Esophagus muscularis mucosa (tissue), 4 donors: ENCODE results near the gene BTBD9. TPM values are rescaled to one million over a fixed set of nuclear protein-coding genes. Genes with fewer than 3 reads are reported as not detected.

Experiments
- DNase-seq: peaks from one replicate; pipeline ENCODE4 v3.0.0-alpha.2; 2017; ENCODE audit errors: extremely low spot score
- H3K27ac ChIP-seq, 4 donors: fragments of 200-600 bp; sonication (generic); replicated peaks in 1 of 4; 1 replicate in 3 of 4; 2 replicates in 1 of 4; pipeline ENCODE4 v1.5.1; 2016 to 2019; ENCODE audit warnings: mild to moderate bottlenecking in 1 of 4
- H3K27me3 ChIP-seq, 4 donors: fragments of 200-600 bp; sonication (generic); one replicate each; pipeline versions ENCODE4 v1.5.1 to v1.6.0; 2016 to 2019
- H3K36me3 ChIP-seq, 4 donors: fragments of 200-600 bp; sonication (generic); one replicate each; pipeline ENCODE4 v1.5.1; 2016 to 2019
- H3K4me1 ChIP-seq, 4 donors: fragments of 200-600 bp; sonication (generic); one replicate each; pipeline ENCODE4 v1.5.1; 2016 to 2019
- H3K4me3 ChIP-seq, 4 donors: fragments of 200-600 bp; sonication (generic); 1 replicate in 2 of 4; 2 replicates in 2 of 4; pipeline ENCODE4 v1.5.1; 2016 to 2019; ENCODE audit warnings: mild to moderate bottlenecking in 4 of 4, moderate library complexity in 1 of 4
- H3K9me3 ChIP-seq, 4 donors: fragments of 200-600 bp; sonication (generic); 1 replicate in 3 of 4; 2 replicates in 1 of 4; pipeline ENCODE4 v1.5.1; 2016 to 2019
- CTCF ChIP-seq, 3 experiments: fragments of 200-600 bp in 2 of 3; fragments of 450-650 bp in 1 of 3; sonication (generic) in 2 of 3; IDR thresholded peaks; one replicate each; pipeline ENCODE4 v1.5.1; 2017 to 2019; ENCODE audit warnings: antibody characterized with exemption in 3 of 3, mild to moderate bottlenecking in 2 of 3, moderate library complexity in 1 of 3
- EP300 ChIP-seq: sonication (generic); formaldehyde crosslinking; IDR thresholded peaks from one replicate; pipeline ENCODE4 v1.6.1; 2017; ENCODE audit warnings: antibody characterized with exemption
- POLR2A ChIP-seq: fragments of 450-650 bp; IDR thresholded peaks from one replicate; pipeline ENCODE4 v1.6.1; 2017; ENCODE audit warnings: antibody characterized with exemption, moderate library complexity, mild to moderate bottlenecking, low read depth
- POLR2AphosphoS5 ChIP-seq, 2 donors: sonication (generic); formaldehyde crosslinking; IDR thresholded peaks; one replicate each; pipeline ENCODE4 v1.6.1; 2017; ENCODE audit warnings: antibody characterized with exemption in 2 of 2
- WGBS: methylation state at CpG from one replicate; pipeline ENCODE4 v1.1.5; 2018; 5-methylcytosine and 5-hydroxymethylcytosine counted together
- intact Hi-C: fragments of 100-400 bp; cut with DNase I; formaldehyde crosslinking; loops from one replicate; pipeline ENCODE4 v1.15.1; 2023
- total RNA-seq, 4 donors: library from RNA; depleted of rRNA; stranded (reverse); fragments of >200 nt; gene quantifications; one replicate each; pipeline versions ENCODE4 v1.1.0 to v1.2.1, GENCODE V29; 2016

The BTBD9 gene
- total RNA-seq, 4 donors from 2014 or later, result 9.4 to 14.1 (median 11.2) TPM

- intact Hi-C loops, result no loop called here
- Histone ChIP-seq H3K4me1 (no peaks in the 10 kb centered on the region), H3K27ac (no peak overlapping the region), H3K9me3 (no peaks in the 10 kb centered on the region), H3K4me3 (no peak overlapping the region), H3K36me3 (peaks cover 6 to 40% (median 23%) of the 10 kb centered on the region in 4 donors), H3K27me3 (no peaks in the 10 kb centered on the region)
- no peak for TF ChIP-seq EP300
- no peak for TF ChIP-seq POLR2AphosphoS5 (IDR thresholded peaks at IDR 0.05)
- TF ChIP-seq POLR2A, result no peak
- TF ChIP-seq CTCF (IDR thresholded peaks at IDR 0.05), result no peak
- WGBS, result 83% methylated on average over 2 of the region's 2 CpGs
- no peak for DNase-seq
These were observed 50.9 kb downstream of the BTBD9 start for GRCh38 chr6:38588631-38589366.

- DNase-seq, result no peak
- Histone ChIP-seq H3K9me3 (no peaks in the 10 kb centered on the region), H3K27me3 (no peaks in the 10 kb centered on the region), H3K4me1 (no peaks in the 10 kb centered on the region), H3K36me3 (peaks cover 6 to 33% (median 18%) of the 10 kb centered on the region in 4 donors), H3K4me3 (no peak overlapping the region), H3K27ac (no peak overlapping the region)
- intact Hi-C loops, result no loop called here
- WGBS, result 97% methylated on average over 6 of the region's 6 CpGs
- no peak for TF ChIP-seq POLR2A
- no peak for TF ChIP-seq EP300
- TF ChIP-seq POLR2AphosphoS5 (IDR thresholded peaks at IDR 0.05), result no peak
- TF ChIP-seq CTCF (IDR thresholded peaks at IDR 0.05), result no peak
These were observed 51.9 kb downstream of the BTBD9 start for GRCh38 chr6:38587766-38588362.

GRCh38 chr6:38586992-38587391, 52.7 kb downstream of the BTBD9 start:
- Histone ChIP-seq H3K4me3 (no peak overlapping the region), H3K27ac (no peak overlapping the region), H3K4me1 (no peaks in the 10 kb centered on the region), H3K36me3 (peaks cover 0 to 24% (median 11%) of the 10 kb centered on the region in 4 donors), H3K27me3 (no peaks in the 10 kb centered on the region), H3K9me3 (no peaks in the 10 kb centered on the region)
- WGBS, result 99% methylated on average over 6 of the region's 6 CpGs
- intact Hi-C loops, result no loop called here
- DNase-seq, result no peak
- TF ChIP-seq EP300, result no peak
- no peak for TF ChIP-seq POLR2AphosphoS5 (IDR thresholded peaks at IDR 0.05)
- no peak for TF ChIP-seq CTCF (IDR thresholded peaks at IDR 0.05)
- no peak for TF ChIP-seq POLR2A

DNA sequence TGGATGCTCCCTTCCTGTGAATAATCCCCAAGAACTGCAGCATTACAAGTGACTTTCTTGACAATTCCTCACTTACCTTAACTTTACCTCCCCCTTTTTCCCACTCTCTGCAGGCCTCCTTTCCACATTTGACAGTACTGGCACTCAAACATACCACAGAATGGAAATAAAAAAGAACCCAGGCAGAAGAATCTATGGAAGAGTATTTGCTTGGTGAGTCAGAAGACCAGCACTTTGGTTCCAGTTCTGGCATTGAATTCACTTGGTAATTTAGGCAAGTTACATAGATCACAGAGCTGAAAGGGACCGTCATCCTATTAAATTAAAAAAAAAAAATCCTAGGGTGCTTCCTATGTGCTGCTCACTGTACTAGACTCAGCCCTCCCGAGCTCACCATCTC, 55.0 kb downstream of the BTBD9 start:
- intact Hi-C loops, result no loop called here
- no peak for DNase-seq
- Histone ChIP-seq H3K27ac (no peak overlapping the region), H3K4me1 (no peaks in the 10 kb centered on the region), H3K9me3 (no peaks in the 10 kb centered on the region), H3K36me3 (peaks cover 0 to 30% (median 5%) of the 10 kb centered on the region in 4 donors), H3K4me3 (no peak overlapping the region), H3K27me3 (no peaks in the 10 kb centered on the region)
- 86% methylated on average over 2 of the region's 2 CpGs for WGBS
- TF ChIP-seq POLR2A (no peak), POLR2AphosphoS5 (IDR thresholded peaks at IDR 0.05) (no peak), CTCF (IDR thresholded peaks at IDR 0.05) (no peak), EP300 (no peak)
